Smooth muscle cell (in vitro differentiated cells): Measurements from ENCODE around the gene CRYAB. TPM values are rescaled to one million over a fixed set of nuclear protein-coding genes. Genes with fewer than 3 reads are reported as not detected.
A peak's percentile ranks its signal among the peaks of the same experiment; 100 is the strongest.

ENCODE experiments used
- DNase-seq: peaks from one replicate; lab custom pipeline; 2025; ENCODE audit not compliant: unreplicated experiment; lab: John Stamatoyannopoulos, UW
- H2AFZ ChIP-seq: fragments of 200-600 bp; sonication (generic); 2 replicates; pipeline ENCODE4 v1.6.0; 2016; ENCODE audit warnings: antibody characterized with exemption, low read depth, mild to moderate bottlenecking
- H3F3A ChIP-seq: fragments of 200-600 bp; sonication (generic); 2 replicates; pipeline ENCODE4 v1.6.0; 2017; ENCODE audit warnings: antibody characterized with exemption, low read depth
- H3K27ac ChIP-seq: fragments of 200-600 bp; sonication (generic); 2 replicates; pipeline ENCODE4 v1.5.1; 2016; ENCODE audit warnings: low read depth, mild to moderate bottlenecking
- H3K27me3 ChIP-seq: fragments of 200-600 bp; sonication (generic); 2 replicates; pipeline ENCODE4 v1.6.1; 2016; ENCODE audit warnings: low read depth, mild to moderate bottlenecking
- H3K36me3 ChIP-seq: fragments of 200-600 bp; sonication (generic); 2 replicates; pipeline ENCODE4 v1.5.1; 2016; ENCODE audit warnings: low read depth
- H3K4me1 ChIP-seq: fragments of 200-600 bp; sonication (generic); 2 replicates; pipeline ENCODE4 v1.5.1; 2016; ENCODE audit warnings: low read depth
- H3K4me2 ChIP-seq: fragments of 200-600 bp; sonication (generic); 2 replicates; pipeline ENCODE4 v1.6.0; 2016; ENCODE audit warnings: mild to moderate bottlenecking
- H3K4me3 ChIP-seq: fragments of 200-600 bp; sonication (generic); 2 replicates; pipeline ENCODE4 v1.5.1; 2016; ENCODE audit warnings: mild to moderate bottlenecking
- H3K79me2 ChIP-seq: fragments of 200-600 bp; sonication (generic); 2 replicates; pipeline ENCODE4 v1.6.0; 2016; ENCODE audit warnings: low read depth, mild to moderate bottlenecking
- H3K9ac ChIP-seq: fragments of 200-600 bp; sonication (generic); 2 replicates; pipeline ENCODE4 v1.6.0; 2016; ENCODE audit warnings: low read depth
- H3K9me3 ChIP-seq: fragments of 200-600 bp; sonication (generic); replicated peaks from 2 replicates; pipeline ENCODE4 v1.5.1; 2016; ENCODE audit warnings: low read depth
- H4K20me1 ChIP-seq: fragments of 200-600 bp; sonication (generic); 2 replicates; pipeline ENCODE4 v1.6.0; 2016; ENCODE audit warnings: low read depth
- CTCF ChIP-seq: fragments of 200-600 bp; sonication (generic); IDR thresholded peaks from 2 replicates; pipeline ENCODE4 v1.5.1; 2017; ENCODE audit warnings: borderline replicate concordance, mild to moderate bottlenecking, antibody characterized with exemption; ENCODE audit not compliant: insufficient read depth, poor library complexity, severe bottlenecking
- WGBS: methylation state at CpG from one replicate; pipeline ENCODE4 v1.1.7; 2016; ENCODE audit warnings: low lambda C conversion rate; 5-methylcytosine and 5-hydroxymethylcytosine counted together
- polyA plus RNA-seq: library from polyadenylated mRNA; unstranded; fragments of >200 nt; fragmentation: Nextera tagmentation; extraction: Ambion mirVana; gene quantifications from 2 replicates; pipeline ENCODE4 v1.2.1, GENCODE V29; 2016
- total RNA-seq: library from RNA; depleted of rRNA; stranded (reverse); fragments of >200 nt; gene quantifications from 2 replicates; pipeline ENCODE4 v1.2.3, GENCODE V29; 2014

CRYAB gene
- total and polyA plus RNA-seq, 2 experiments from 2014 or later = 47.4 to 97.4 TPM

GRCh38 chr11:111946499-111946898 is 34.9 kb upstream of the CRYAB start:
- WGBS = 86% methylated on average over 3 of the region's 3 CpGs
- H3K79me2 ChIP-seq = peaks cover 25% of the 10 kb centered on the region
- no peak overlapping the region for H3K9ac ChIP-seq
- peak overlapping the region; percentile 100 for H3K27ac ChIP-seq
- no peaks in the 10 kb centered on the region for H3K36me3 ChIP-seq
- H3K4me2 ChIP-seq = no peak overlapping the region
- H3F3A ChIP-seq = peaks cover 9% of the 10 kb centered on the region
- no peak for DNase-seq
- no peak overlapping the region for H3K4me3 ChIP-seq
- H4K20me1 ChIP-seq = no peaks in the 10 kb centered on the region
- no peak overlapping the region for H2AFZ ChIP-seq
- no peaks in the 10 kb centered on the region for H3K9me3 ChIP-seq
- no peaks in the 10 kb centered on the region for H3K27me3 ChIP-seq
- no peak for TF ChIP-seq CTCF
- peaks cover 11% of the 10 kb centered on the region for H3K4me1 ChIP-seq

DNA sequence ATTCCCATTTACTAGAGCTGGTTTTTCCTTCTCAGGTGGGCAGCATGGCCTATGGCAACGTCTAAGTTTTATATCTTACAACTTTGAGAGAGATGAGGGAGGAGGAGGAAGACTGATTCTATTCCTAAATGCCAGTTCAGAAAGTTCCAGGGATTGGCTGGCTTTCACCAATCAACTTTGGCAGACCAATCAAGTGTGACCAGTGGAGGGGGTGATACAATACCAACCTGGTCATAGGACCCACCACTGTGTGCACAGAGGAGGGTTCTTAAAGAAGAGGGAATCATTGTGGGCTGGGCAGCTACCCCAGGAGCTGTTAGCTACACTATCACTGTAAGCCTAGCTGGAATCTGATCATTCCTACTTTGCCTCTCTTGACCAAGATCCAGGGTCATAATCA is 33.6 kb upstream of the CRYAB start:
- Histone ChIP-seq H3K27ac (peak overlapping the region; percentile 100), H3F3A (peaks cover 9% of the 10 kb centered on the region), H3K4me1 (peaks cover 11% of the 10 kb centered on the region), H3K4me2 (peak overlapping the region; percentile 75), H3K9me3 (no peaks in the 10 kb centered on the region), H3K9ac (peak overlapping the region; percentile 95), H2AFZ (no peak overlapping the region), H3K27me3 (no peaks in the 10 kb centered on the region), H3K4me3 (no peak overlapping the region), H3K36me3 (no peaks in the 10 kb centered on the region), H3K79me2 (peaks cover 38% of the 10 kb centered on the region), H4K20me1 (no peaks in the 10 kb centered on the region)
- TF ChIP-seq CTCF = no peak
- DNase-seq = no peak
- 88% methylated on average over 1 of the region's 1 CpG for WGBS

- Histone ChIP-seq H2AFZ (no peak overlapping the region), H3K27ac (peak overlapping the region; percentile 100), H3K27me3 (no peaks in the 10 kb centered on the region), H3K9me3 (no peaks in the 10 kb centered on the region), H3K36me3 (no peaks in the 10 kb centered on the region), H4K20me1 (no peaks in the 10 kb centered on the region), H3K4me2 (peak overlapping the region; percentile 75), H3K4me1 (peaks cover 11% of the 10 kb centered on the region), H3K9ac (peak overlapping the region; percentile 95), H3K4me3 (no peak overlapping the region), H3K79me2 (peaks cover 38% of the 10 kb centered on the region), H3F3A (peaks cover 11% of the 10 kb centered on the region)
- WGBS = 23% methylated on average over 5 of the region's 5 CpGs
- no peak for TF ChIP-seq CTCF
- no peak for DNase-seq
Measured at GRCh38 chr11:111944651-111945051, 33.1 kb upstream of the CRYAB start.

DNA sequence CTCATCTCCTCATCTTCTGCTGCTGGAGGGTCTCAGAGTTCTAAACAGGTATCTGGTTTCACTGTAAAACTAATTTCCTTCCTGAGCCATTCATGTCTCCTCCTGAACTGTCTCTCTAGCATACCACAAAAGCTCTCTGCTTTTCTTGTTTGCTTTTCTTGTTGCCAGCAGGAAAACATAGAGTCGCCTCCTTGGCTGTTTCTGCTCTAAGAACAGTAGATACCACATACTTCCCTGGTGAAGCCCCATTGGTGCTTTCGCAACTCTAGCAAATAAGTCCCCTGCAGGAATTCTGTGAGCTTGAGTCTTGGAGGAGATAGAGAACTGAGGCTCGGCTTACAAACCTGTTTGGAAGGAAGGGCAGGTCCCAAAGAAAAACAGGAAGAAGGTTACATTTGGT is 32.6 kb upstream of the CRYAB start:
- peak overlapping the region; percentile 39 for H2AFZ ChIP-seq
- peak overlapping the region; percentile 95 for H3K9ac ChIP-seq
- peaks cover 38% of the 10 kb centered on the region for H3K79me2 ChIP-seq
- no peaks in the 10 kb centered on the region for H3K36me3 ChIP-seq
- DNase-seq = no peak
- no peak overlapping the region for H3K4me3 ChIP-seq
- WGBS = 22% methylated on average over 3 of the region's 3 CpGs
- peak overlapping the region; percentile 75 for H3K4me2 ChIP-seq
- H4K20me1 ChIP-seq = no peaks in the 10 kb centered on the region
- H3K27ac ChIP-seq = peak overlapping the region; percentile 100
- no peaks in the 10 kb centered on the region for H3K9me3 ChIP-seq
- no peak for TF ChIP-seq CTCF
- no peaks in the 10 kb centered on the region for H3K27me3 ChIP-seq
- H3F3A ChIP-seq = peaks cover 16% of the 10 kb centered on the region
- peaks cover 16% of the 10 kb centered on the region for H3K4me1 ChIP-seq
